Mucosa of descending colon (tissue), 3 donors: ENCODE data around the gene RASGRP2. TPM values are rescaled to one million over a fixed set of nuclear protein-coding genes. Genes with fewer than 3 reads are reported as not detected.

ENCODE experiments used
- ATAC-seq: fragments of 200-7000 bp; cut with Tn5 transposase; one replicate; pipeline ENCODE4 v1.9.1; 2020; ENCODE audit warnings: mild to moderate bottlenecking, moderate library complexity
- DNase-seq, 3 donors: peaks; one replicate each; pipeline ENCODE4 v3.0.0-alpha.2; 2020
- H3K36me3 ChIP-seq: fragments of 200-600 bp; one replicate; pipeline ENCODE4 v1.8.0; 2021; ENCODE audit warnings: low read depth, mild to moderate bottlenecking
- H3K4me1 ChIP-seq: fragments of 200-600 bp; one replicate; pipeline ENCODE4 v1.8.0; 2021; ENCODE audit warnings: low read depth, mild to moderate bottlenecking
- H3K4me3 ChIP-seq: fragments of 200-600 bp; one replicate; pipeline ENCODE4 v1.8.0; 2021; ENCODE audit warnings: mild to moderate bottlenecking
- H3K9me3 ChIP-seq: fragments of 200-600 bp; one replicate; pipeline ENCODE4 v1.8.0; 2021; ENCODE audit warnings: mild to moderate bottlenecking
- intact Hi-C, 2 donors: fragments of 100-400 bp; cut with DNase I in 1 of 2; cut with micrococcal nuclease in 1 of 2; formaldehyde crosslinking; loops; one replicate each; pipeline versions ENCODE4 v1.11.0 to v1.11.1; 2022; cut with DNase I, micrococcal nuclease
- total RNA-seq, 3 donors: library from RNA; stranded (reverse); fragmentation: NEBNext Ultra II Directional in 2 of 3; extraction: Animal tissue kit (Norgen Biotek cat#: 25700) in 2 of 3; gene quantifications; one replicate each; pipeline versions ENCODE4 v1.2.1 to v1.2.4, GENCODE V29; 2021 to 2023
- TF ChIP-seq, protein P1 (sequence below): fragments of 200-600 bp; IDR thresholded peaks from one replicate; pipeline ENCODE4 v1.8.0; 2022; ENCODE audit warnings: antibody characterized with exemption, mild to moderate bottlenecking
- donor health status: DM: no; HTN: no; CAD: no; lungs with moderate emphysema.
- donor health status: DM: no; HTN: no; CAD: no.
- donor health status: DM: no; HTN: yes; CAD: no.

Gene RASGRP2
- total RNA-seq, 3 donors from 2014 or later, result 3.3 to 25.6 (median 9.7) TPM

GRCh38 chr11:64684357-64684756 is 59.6 kb downstream of the RASGRP2 start:
- no peak for DNase-seq
- intact Hi-C loops, result no loop called here
- no peaks in the 10 kb centered on the region for H3K4me1 ChIP-seq
- ATAC-seq, result no peak
- TF ChIP-seq, protein P1, sequence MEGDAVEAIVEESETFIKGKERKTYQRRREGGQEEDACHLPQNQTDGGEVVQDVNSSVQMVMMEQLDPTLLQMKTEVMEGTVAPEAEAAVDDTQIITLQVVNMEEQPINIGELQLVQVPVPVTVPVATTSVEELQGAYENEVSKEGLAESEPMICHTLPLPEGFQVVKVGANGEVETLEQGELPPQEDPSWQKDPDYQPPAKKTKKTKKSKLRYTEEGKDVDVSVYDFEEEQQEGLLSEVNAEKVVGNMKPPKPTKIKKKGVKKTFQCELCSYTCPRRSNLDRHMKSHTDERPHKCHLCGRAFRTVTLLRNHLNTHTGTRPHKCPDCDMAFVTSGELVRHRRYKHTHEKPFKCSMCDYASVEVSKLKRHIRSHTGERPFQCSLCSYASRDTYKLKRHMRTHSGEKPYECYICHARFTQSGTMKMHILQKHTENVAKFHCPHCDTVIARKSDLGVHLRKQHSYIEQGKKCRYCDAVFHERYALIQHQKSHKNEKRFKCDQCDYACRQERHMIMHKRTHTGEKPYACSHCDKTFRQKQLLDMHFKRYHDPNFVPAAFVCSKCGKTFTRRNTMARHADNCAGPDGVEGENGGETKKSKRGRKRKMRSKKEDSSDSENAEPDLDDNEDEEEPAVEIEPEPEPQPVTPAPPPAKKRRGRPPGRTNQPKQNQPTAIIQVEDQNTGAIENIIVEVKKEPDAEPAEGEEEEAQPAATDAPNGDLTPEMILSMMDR, result no peak
- H3K36me3 ChIP-seq, result no peaks in the 10 kb centered on the region
- no peak overlapping the region for H3K4me3 ChIP-seq
- H3K9me3 ChIP-seq, result no peaks in the 10 kb centered on the region

DNA sequence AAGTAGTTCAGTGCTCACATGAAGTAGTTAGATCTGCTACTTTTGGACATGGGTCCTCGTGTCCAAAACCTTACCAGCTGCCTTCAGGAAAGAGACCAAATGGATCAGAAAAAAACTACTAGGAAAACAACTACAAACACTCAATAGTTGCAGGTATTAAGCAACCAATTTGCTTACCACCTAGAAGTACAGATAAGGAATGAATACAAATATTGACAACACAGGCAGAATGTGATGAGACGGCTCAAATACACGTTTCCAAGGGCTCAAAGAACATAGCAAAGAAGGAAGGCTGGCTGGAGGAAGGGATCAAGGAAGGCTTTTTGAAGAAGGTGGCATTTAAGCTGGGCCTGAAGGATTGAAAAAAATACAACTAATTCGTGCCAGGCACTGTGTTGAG is 62.8 kb downstream of the RASGRP2 start:
- TF ChIP-seq, protein P1, result no peak
- H3K4me3 ChIP-seq, result no peak overlapping the region
- intact Hi-C loops, result no loop called here
- no peaks in the 10 kb centered on the region for H3K9me3 ChIP-seq
- ATAC-seq (no peak), DNase-seq (no peak)
- no peaks in the 10 kb centered on the region for H3K4me1 ChIP-seq
- H3K36me3 ChIP-seq, result no peaks in the 10 kb centered on the region

DNA sequence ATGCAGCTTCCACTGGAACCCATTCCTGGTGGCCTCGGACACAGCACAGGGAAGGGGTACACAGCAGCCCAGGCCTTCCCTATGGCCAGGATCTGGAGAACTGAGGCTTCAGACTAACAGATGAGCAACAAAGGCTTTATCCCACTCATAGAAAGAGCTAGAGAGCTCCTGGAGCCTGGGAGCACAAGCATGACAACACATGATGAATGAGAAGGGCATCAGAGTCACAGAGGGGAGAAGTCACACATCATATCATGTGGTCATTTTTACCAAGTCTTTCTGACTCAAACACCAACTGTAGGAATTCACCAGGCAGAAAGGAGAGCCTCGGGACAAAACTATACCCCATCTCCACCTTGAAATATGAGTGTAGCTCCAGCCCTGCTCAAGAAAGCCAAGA is 64.1 kb downstream of the RASGRP2 start:
- Histone ChIP-seq H3K4me1 (no peaks in the 10 kb centered on the region), H3K36me3 (no peaks in the 10 kb centered on the region), H3K4me3 (no peak overlapping the region), H3K9me3 (no peaks in the 10 kb centered on the region)
- DNase-seq (no peak), ATAC-seq (no peak)
- intact Hi-C loops, result no loop called here
- TF ChIP-seq, protein P1, result no peak

- H3K36me3 ChIP-seq, result no peaks in the 10 kb centered on the region
- intact Hi-C loops, result no loop called here
- no peaks in the 10 kb centered on the region for H3K4me1 ChIP-seq
- no peaks in the 10 kb centered on the region for H3K9me3 ChIP-seq
- TF ChIP-seq, protein P1, result no peak
- ATAC-seq, result no peak
- no peak for DNase-seq
- H3K4me3 ChIP-seq, result no peak overlapping the region
Measured at GRCh38 chr11:64677441-64678023, 66.4 kb downstream of the RASGRP2 start.

Other genes starting within 250 kb of the RASGRP2 start
- gene SLC22A11, start 188.2 kb downstream of the RASGRP2 start, total RNA-seq, result under 1 TPM in 1 of 3 donors, not detected in 2; 0.20 TPM
- not detected for gene SLC22A12, start 152.9 kb downstream of the RASGRP2 start, total RNA-seq
- 10 to 100 TPM in 1 of 3 donors, 1 to 10 TPM in 2; 3.9 to 42.0 (median 6.9) TPM for gene NRXN2, start 20.9 kb downstream of the RASGRP2 start, total RNA-seq
- 10 to 100 TPM in 1 of 3 donors, 1 to 10 TPM in 2; 2.0 to 21.1 (median 2.8) TPM for gene PYGM, start 15.8 kb upstream of the RASGRP2 start, total RNA-seq
- 100 to 1,000 TPM; 223 to 317 (median 241) TPM for gene SF1, start 34.4 kb upstream of the RASGRP2 start, total RNA-seq
- gene MAP4K2, start 59.1 kb upstream of the RASGRP2 start, total RNA-seq, result 10 to 100 TPM in 2 of 3 donors, 1 to 10 TPM in 1; 8.7 to 16.8 (median 14.1) TPM
- gene MEN1, start 66.4 kb upstream of the RASGRP2 start, total RNA-seq, result 10 to 100 TPM; 19.3 to 26.4 (median 21.9) TPM
- 10 to 100 TPM; 24.3 to 73.1 (median 32.3) TPM for gene CDC42BPG, start 100.5 kb upstream of the RASGRP2 start, total RNA-seq
- 10 to 100 TPM; 58.3 to 85.9 (median 81.5) TPM for gene EHD1, start 134.5 kb upstream of the RASGRP2 start, total RNA-seq
- 10 to 100 TPM; 35.4 to 39.8 (median 36.6) TPM for gene ATG2A, start 173.1 kb upstream of the RASGRP2 start, total RNA-seq
- 10 to 100 TPM; 23.0 to 39.7 (median 23.2) TPM for gene PPP2R5B, start 180.5 kb upstream of the RASGRP2 start, total RNA-seq
- not detected for gene GPHA2, start 191.8 kb upstream of the RASGRP2 start, total RNA-seq
- gene MAJIN, start 228.0 kb upstream of the RASGRP2 start, total RNA-seq, result not detected